Cardiac septum (tissue), 1 donor: ENCODE measurements around the gene BTBD2. TPM values are rescaled to one million over a fixed set of nuclear protein-coding genes. Genes with fewer than 3 reads are reported as not detected.

Source experiments
- DNase-seq: peaks from one replicate; pipeline ENCODE4 v3.0.0-alpha.2; 2020; ENCODE audit warnings: low spot score
- intact Hi-C: fragments of 100-400 bp; cut with DNase I; formaldehyde crosslinking; loops from one replicate; pipeline ENCODE4 v1.14.0; 2022
- total RNA-seq: library from RNA; stranded (reverse); fragmentation: NEBNext Ultra II Directional; extraction: Animal tissue kit (Norgen Biotek cat#: 25700); gene quantifications from one replicate; pipeline ENCODE4 v1.2.1, GENCODE V29; 2021
- donor health status: DM: no; HTN: no; CAD: no.

Gene BTBD2
- total RNA-seq, 1 donor from 2014 or later = 60.5 TPM

DNA sequence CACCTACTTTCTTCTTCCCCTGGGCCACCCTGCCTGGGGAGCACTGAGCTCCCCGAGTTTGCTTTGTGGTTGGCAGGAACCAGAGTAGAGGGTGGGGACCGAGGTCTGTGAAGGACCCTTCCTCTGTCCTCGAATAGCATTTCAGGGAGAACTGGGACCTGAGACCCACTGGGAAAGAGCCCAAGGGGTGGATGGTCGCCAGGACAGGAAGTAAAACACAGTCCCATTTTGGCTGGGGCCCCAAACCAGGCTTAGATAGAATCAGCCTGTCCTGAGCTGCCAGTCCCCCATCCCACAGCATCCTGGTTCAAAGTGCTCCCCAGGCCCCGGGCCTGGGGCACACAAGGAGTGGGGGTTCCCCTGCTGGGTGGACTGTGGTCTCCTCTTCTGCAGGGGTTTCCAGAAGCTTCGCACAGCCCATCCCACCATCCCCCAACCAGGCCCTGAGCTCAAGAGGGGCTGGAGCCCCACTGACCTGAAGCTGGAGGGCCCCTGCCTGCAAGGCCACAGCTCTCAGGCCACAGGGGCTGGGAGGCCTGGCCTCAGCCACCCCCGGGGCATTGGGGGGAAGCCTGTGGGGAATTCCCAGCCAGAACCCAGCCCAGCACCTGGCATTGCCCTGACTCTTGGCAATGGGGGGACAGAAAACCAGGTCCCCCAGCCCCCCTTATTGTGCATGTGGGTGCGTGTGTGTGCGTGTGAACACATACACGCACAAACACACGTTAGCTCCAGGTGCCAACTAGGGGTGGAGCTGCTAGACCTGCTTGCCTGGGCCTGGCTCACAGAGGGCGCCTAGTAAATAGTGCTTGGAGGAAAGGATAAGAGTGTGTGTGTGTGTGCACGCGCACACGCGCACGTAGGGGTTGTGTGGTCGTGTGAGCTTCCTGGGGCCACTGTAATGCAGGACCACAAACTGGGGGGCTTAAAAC, 36.5 kb upstream of the BTBD2 start:
- DNase-seq = no peak
- intact Hi-C loops = no loop called here

DNA sequence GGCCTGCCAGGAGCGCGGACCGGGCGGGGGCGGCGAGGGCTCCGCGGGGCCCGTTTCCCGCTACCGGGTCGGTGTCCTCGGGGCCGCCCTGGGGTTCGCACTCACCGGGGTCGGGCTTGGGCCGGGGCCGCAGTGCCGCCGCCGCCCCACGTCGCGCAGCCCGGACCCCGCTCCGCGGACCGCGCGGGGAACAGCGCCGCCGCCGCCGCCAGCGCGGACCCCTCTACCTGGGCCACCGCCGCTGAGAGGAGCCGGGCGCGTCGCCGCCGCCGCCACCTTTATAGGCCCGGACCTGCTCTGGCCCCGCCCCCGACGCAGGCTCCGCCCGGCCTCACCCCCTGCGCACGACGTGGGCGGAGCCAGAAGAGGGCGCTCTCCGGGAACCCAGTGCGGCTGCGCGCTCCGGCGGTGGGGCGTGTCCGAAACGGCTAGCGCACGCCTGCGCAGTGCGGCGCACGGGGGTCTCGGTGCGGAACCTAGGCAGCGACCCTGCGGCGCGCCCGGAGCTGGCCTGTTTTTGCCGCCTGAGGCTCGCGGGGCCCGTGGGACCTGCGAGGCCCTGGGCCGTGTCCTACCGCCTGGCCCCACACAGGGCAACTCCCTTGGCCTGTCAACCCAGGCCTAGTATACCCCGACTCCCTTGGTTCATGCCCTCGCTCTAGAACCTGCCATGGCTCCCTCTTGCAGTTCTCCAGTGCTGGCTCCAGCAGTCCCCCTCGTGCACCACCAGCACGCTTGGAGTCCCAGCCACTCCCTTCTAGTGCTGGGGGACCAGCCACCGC, 35.7 kb upstream of the BTBD2 start, which contains the start of gene MKNK2:
TSS of gene MKNK2 (minus strand) at position 254 of the 782 bp plus-strand sequence. CDS start 393 bp downstream, outside the sequence.
- intact Hi-C loops = no loop called here
- peak; percentile 98 for DNase-seq

DNA sequence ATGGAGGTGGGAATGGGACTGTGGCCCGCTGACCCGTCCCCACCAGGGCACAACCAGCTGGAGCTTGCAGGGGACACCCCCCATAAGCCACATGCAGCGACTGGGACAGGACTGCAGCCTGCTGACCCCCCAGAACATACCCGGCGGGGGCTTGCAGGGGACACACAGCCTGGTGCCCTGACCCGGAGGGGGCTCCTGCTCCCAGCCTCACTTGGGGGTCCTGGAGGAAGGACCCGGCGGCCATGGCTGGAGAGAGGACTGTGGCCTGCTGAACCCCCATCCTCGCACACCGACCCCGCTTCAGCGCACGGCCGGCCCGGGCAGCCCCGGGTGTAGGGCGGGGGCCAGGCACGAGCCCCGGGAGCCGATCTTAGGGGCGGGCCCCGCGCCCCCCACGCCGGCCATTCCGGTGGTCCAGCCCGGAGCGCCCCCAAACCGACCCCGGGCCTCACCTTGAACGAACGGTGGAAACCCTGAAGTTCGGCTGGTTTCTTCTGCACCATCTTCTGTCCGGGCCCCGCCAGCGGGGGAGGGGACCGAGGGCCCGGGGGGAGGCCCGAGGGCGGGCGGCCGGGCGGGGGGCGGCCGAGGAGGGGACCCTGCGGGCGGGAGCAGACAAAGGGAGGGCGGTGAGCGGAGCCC, 35.0 kb upstream of the BTBD2 start:
- intact Hi-C loops = no loop called here

DNA sequence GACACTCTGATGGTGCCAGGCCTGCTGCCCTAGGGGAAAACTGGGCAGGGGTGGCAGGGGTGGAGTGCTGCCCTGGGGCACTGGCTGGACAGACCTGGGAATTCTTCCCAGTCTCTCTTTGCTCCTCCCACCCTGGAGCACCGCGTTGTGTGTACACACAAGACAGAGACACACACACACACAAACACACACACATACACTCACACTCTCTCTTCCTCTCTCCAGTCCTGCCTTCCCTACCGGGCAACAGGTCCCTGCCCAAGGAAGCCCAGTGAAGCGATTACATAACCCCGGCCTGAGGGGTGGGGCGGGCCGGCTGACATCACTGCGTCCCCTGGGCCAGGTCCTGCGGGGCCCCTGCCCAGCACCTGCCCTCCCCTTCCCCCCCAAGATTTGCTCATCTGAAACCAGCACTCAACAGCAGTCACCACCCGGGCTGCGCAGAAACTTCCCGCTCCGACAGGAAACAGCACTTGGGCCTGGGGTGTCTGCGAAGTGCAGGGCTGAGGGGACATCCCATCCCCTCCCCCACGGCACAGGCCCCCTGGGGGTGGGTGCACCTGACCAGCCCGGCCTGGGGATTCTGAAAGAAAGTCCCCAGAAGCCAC, 34.3 kb upstream of the BTBD2 start:
- DNase-seq = peak; percentile 95
- intact Hi-C loops = loop anchor here (2.0 kb wide), 1 partner anchor 15 kb away; no protein-coding TSS in a partner anchor

More for the DNA sequence above, 35.0 kb upstream of the BTBD2 start:
- DNase-seq = no peak

DNA sequence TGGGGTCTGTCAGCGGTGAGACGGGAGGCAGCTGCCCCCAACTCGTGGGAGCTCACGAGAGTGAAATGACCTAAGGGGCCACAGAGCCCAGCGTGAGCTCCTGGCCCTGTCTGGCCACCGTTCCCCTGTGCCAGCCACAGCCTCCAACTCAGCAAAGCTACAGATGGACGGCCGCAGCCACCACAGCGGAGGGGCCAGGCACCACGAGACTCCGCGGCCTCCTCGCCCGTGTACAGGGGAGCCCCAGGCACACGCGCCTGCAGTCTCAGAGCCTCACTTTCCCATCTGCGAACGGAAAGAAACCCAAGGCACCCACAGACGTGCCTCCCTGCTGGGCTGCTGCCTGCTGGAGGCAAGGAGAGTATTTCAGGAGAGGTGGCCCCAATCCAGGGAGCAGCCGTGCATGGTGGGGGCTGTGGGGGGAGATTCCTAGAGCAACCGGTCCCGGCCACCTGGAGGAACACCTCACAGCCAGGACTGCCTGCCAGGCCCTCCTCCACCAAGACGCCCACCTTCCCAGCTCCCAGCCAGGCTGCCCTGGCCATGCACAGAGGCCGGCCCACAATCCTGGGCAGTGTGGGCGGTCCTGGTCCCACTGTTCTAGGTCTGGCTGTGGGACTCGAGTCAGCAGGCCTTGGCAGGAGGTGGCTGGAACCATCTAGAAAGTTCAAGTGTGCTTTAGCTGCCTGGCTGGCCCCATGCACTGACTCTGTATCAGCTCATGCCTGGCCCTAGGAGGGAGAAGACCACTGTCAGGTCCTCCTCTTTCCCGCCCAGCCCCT, 33.6 kb upstream of the BTBD2 start:
- no peak for DNase-seq
- intact Hi-C loops = loop anchor here (2.0 kb wide), 1 partner anchor 16 kb away; no protein-coding TSS in a partner anchor

DNA sequence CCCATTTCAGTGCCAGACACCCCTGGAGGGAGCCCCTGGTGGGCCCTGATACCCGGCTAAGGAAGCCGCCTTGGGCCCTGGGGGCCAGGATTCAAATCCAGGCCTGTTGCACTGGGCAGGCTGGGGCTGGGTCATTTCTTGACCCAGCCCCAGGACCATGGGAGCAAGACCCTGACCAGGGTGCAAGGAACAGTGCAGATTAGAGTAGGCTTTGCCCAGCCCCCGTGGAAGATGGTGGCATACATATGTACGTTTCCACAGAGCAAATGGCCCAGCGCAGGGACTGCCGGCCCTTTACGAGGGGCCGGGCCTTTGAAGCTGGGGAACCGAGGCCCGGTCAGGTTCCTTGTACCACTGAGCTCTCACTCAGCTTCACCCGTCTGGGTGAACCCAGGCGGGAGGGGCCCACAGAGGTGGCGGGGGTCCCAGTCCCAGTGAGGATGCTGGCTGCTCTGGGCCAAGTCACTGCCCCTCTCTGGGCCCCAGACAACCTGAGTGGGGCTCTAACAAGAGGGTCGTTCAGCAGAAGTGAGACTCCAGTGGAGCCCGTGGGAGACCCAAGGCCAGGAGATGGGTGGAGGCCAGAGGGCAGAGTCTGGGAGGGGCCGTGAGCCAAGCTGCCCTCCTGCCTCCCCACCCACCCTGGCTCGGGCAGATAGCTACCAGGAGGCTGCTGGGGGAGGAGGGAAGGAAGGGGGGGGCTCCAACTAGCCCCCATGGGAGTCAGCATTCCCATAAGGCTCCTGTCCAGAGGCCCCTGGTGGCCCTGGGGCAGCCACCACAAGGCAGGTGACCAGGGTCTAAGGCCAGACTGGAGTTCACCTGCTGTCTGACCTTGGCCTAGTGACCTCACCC, 32.8 kb upstream of the BTBD2 start:
- intact Hi-C loops = loop anchor here (2.0 kb wide), 1 partner anchor 16 kb away; no protein-coding TSS in a partner anchor
- DNase-seq = no peak

DNA sequence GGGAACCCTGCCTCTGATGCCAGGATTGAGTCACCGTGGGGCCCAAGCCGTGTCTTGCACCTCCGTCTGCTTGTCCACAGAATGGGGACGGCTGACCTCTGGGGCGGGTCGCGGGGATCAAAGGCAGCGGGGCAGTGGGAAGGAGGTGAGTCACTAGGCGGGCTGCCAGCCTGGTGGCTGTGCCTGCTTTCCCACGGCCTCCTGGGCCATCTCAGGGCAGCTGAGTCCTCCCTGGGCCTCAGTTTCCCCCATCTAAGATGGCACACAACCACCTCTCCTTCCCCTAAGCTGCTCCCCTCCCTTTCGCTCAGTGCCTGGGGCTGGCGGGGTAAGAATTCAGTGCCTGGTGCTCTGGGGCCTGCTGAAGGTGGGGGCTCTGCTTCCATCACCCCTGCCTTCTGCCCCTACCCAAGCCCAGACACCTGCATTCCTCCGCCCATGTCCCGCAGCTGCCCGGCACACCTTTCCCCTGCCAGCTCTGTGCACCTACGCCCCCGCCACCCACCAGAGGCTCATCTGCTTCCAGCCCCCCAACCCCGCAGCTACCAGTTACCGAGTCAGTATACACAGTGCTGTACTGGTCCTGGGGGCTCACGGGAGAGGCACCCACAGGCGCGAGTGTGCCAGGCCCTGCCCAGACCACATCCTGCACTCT, 32.1 kb upstream of the BTBD2 start:
- no peak for DNase-seq
- intact Hi-C loops = loop anchor here (2.0 kb wide), 1 partner anchor 17 kb away; no protein-coding TSS in a partner anchor

DNA sequence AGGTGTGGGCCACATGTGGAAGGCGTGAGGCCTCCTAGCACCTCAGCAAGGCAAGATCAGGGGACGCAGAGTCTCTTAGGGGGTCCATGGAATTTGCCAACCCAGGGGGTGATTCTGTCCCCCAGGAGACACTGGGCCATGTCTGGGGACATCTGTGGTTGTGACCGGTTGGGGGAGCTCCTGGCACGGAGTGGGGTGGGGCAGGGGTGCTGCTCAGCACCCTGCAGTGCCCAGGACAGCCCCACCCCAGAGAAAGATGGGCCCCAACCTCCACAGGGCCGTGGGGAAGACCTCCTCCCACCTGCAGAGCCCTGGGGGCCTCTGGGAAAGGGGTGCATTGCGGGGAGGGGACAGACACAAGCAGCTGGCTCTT, 31.5 kb upstream of the BTBD2 start:
- DNase-seq = no peak
- intact Hi-C loops = no loop called here

DNA sequence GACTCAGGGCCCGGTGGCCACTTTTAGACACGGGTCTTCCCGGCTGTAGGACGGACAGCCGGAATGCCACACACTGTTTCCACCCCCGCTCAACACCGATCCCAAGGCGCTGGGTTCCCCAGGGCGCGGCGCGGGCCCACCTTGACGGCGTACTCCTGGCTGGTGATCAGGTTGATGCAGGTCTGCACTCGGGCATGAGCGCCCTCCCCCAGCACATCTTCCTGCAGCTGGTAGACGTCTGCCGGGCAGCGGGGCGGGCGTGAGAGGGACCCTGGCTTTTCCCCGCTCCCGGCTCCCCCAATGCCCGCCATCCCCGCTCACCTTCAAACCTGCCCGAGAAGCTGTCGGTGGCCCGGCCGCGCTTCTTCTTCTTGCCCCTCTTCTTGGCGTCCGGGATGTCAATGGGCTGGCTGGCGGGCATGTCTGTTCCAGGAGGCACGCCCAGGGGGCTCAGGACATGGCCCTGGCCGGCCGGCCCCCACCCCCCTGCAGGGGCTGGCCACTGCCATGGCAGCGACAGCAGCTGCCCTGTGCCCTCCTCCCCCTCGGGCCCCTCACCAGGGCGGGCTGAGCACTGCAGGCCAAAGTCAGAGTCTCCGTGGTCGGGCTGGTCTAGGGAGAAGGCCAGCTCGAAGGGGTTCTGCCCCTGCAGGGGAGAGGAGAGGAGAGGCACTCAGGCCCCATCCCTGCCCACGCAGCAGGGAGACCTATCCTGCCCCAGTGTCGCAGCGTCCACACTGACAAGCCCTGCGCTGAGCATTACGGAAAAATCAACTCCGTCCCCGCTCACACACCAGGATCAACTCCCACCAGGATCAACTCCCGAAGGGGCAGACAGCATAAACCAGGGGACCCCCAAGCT, 30.8 kb upstream of the BTBD2 start:
- intact Hi-C loops = no loop called here
- DNase-seq = no peak

DNA sequence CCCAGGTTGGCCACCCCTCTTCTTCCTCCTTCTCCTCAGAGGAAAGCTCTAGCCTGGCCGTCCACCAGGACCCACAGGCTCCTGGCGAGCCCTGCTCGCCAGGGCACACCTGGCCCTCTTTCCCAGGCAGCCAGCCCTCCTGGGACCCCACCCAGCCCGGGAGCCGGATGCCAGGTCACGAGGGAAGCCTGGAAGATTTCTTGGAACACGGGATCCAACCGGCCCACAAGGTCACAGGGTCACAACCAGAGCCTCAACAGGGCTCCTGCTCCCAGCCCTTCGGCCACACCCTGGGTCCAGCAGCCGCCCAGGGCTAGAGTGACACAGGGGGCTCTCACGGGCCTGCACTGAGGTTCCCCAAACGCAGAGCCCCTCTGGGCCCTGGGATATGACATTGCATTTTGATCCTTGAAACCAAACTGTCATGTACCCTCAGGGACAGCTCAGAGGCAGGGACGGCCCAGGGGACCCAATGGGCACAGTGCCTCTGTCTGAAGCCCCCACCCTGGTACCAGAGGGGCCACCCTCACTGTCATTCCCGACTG, 30.1 kb upstream of the BTBD2 start:
- intact Hi-C loops = no loop called here
- no peak for DNase-seq

DNA sequence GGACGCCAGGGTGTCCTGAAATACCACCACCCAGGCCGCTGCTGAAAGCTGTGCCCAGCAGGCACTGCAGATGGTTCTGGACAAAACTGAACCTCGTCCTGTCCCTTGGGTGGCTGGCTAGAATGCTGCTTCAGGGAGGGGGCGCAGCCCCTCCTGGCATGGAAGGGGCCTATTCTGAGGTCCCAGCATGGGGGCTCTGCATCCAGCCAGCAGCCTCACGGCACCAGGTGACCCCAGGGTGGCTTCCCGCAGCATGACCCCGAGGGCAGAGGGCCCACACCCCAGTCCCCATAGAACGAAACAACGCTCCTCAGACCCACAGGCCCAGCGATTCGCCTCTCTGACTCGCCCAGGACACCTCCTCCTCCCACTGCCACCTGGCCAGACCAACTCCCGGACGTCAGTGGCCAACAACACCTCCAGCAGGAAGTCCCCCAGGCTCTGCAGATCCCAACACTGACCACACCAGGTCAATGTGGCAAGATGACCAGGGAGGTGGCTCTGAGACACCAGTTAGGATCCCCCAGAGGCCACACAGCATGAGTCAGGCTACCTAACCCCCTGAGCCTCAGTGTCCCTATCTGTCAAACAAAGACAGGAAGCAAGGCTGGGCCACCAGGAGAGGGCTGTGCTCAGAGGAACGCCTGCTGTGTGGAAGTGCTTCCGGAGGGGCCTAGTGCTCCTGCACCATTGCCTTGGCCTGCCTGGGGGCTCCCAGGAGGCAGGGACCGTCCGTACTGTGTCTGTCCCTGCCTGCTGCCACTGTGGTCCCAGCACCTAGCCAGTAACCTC, 29.4 kb upstream of the BTBD2 start:
- intact Hi-C loops = no loop called here

DNA sequence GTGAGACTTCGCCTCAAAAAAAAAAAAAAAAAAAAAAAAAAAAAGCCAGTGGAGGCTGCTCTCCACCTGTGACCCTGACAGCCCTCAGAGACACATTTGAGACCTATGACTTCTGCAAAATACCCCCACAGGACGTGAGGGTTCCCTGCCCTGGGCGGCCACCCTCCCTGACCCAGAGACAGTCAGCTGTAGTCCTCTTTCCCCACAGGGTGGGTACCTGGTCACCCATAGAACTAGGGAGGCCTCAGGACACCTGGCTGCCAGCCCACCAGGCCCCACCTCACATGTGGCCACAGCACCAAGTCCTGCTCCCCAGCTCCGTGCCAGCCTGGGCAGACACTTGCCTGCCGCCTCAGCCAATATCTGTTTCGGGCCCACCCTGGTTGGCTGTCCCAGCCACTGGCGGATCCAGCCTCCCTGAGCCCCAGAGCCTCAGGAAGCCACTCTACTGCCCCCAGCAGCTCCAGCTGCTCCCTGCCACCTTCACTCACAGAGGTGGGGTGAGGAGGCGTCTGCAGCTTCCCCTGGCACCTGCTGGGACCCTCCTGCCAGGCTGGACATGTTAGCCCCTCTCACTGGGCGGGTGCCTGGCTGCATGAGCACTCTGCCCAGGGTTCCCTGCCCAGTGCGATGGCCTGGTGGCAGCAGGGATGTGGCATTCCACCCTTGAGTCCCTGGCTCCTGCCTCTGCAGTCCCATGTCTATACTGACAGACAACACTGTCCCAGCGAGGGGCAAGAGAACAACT, 28.6 kb upstream of the BTBD2 start:
- DNase-seq = no peak
- intact Hi-C loops = no loop called here

More for the DNA sequence above, 29.4 kb upstream of the BTBD2 start:
- DNase-seq = no peak

DNA sequence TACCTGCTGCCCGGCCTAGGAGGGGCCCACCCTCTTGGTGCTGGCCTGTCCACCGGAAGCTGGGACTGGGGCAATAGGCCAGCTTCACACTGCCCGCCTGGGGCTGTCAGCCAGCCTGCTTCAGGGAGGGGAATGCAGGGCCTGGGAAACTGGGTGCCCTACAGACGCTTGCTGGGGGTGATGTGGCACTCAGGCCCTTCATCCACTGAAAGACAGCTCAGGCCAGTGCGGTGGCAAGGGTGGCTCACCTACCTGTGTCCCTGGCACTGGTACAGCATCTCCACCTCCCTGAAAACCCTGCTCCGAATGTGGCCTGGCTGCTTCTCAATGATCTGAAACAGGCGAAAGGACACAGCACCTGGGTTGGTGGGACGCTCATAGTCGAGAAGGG, 27.7 kb upstream of the BTBD2 start:
- intact Hi-C loops = no loop called here
- DNase-seq = no peak

DNA sequence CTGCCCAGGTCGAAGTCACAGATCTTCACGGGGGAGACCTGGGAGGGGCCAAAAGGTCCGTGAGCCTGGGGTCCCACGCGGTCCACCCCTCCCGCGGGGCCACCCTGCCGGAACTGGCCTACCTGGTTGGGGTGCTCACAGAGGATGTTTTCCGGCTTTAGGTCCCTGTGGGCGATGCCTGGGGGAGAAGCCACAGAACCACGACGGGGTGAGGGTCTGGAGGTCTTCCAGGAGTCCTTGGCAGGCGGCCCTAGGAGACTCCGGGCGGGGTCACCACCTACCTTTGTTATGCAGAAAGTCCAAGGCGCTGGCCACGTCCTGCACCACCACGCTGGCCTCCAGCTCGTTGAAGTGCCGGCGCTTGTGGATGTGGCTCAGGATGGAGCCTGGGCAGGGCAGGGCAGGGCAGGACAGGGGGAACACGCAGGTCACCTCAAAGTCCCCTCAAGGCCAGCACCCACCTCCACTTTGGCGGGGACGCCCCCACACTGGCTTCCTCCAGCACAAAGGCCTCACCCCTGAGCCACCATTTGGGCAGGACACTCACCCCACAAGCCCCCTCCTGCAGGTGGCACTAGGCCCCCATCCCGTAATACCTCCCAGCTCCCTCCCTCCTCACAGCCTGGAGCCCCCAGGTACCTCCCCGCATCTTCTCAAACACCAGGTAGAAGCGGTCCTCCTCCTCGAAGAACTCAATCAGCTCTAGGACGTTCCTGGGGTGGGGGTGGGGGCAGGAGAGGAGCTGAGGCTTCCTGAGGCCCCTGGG, 27.2 kb upstream of the BTBD2 start:
- intact Hi-C loops = no loop called here
- DNase-seq = no peak
